ENCODE results near the gene CTR9.

The CTR9 gene

DNA sequence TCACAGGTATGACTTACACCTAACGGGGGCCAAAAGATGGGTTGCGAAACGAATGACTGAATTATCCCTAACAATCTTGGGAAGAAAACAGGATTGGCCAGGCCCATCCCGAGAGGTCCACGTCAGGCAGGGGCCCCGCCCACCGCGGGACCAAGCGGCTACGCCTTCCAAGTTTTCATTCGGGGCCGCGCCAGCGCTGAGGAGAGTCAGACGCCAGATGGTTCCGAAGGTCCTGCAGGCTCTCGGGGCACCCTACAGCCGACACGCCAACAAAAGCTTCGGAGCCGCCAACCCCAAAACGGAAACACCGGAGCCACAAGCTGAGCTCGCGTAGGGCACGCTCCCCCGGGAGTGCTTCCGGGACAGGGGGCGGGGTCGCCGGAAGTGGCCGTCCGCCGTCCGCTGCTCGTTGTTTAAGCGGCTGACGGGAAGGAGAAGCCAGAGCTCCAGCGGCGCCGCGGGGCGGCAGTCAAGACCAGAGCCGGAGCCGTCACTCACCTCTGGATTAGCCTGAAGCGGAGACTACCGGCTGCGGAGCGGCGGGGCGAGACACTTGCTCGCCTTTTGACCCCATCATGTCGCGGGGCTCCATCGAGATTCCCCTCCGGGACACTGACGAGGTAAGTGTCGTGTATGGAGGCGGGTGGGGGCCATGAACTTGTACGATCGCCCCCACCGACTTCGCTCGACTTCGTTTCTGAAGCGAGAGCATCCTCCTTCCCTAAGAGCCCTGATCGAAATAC is at the start of gene CTR9:
TSS of gene CTR9 (plus strand) at position 409 of the 743 bp plus-strand sequence. CDS start at position 576, 167 bp downstream.
- peak; percentile 76 to 89 (median 87) for DNase-seq (ENCODE audit: low read depth in 2 of 3, low spot score in 2 of 3)

DNA sequence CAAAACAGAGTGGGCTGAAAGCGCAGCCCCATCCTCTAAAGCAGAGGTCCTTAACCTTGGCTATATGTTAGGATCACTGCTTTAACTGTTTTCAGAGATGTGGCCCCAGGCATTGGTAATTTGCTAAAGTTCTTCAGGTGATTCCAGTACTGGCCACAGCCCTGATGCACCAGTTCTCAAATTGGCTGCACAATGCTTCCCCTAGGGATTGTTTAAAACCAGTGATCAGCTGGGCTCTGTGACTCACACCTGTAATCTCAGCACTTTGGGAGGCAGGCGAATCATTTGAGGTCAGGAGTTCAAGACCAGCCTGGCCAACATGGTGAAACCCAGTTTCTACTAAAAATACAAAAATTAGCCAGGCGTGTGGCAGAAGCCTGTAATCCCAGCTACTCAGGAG is 49.1 kb upstream of the CTR9 start:
- no peak for DNase-seq (ENCODE audit: low read depth in 2 of 3, low spot score in 2 of 3)

DNA sequence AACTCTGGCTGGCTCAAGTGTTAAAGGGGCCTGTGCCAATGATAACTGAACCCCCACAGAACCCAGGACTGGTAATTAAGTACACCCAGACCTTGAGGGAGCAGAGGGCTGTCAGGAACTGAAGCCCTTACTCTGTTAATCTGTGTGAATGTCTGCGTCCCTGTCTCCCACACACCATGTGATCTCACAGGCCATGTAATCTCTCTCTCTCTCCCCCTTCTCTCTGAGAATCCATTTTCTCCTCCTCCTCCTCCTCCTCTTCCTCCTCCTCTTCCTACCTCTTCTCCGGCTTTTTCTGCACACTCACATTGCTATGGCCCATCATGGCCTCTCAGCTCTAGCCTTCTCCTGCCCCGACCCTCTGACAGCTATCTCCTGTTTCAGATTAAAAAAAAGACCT is 42.9 kb upstream of the CTR9 start:
- DNase-seq (ENCODE audit: low read depth in 2 of 3, low spot score in 2 of 3) = no peak

DNA sequence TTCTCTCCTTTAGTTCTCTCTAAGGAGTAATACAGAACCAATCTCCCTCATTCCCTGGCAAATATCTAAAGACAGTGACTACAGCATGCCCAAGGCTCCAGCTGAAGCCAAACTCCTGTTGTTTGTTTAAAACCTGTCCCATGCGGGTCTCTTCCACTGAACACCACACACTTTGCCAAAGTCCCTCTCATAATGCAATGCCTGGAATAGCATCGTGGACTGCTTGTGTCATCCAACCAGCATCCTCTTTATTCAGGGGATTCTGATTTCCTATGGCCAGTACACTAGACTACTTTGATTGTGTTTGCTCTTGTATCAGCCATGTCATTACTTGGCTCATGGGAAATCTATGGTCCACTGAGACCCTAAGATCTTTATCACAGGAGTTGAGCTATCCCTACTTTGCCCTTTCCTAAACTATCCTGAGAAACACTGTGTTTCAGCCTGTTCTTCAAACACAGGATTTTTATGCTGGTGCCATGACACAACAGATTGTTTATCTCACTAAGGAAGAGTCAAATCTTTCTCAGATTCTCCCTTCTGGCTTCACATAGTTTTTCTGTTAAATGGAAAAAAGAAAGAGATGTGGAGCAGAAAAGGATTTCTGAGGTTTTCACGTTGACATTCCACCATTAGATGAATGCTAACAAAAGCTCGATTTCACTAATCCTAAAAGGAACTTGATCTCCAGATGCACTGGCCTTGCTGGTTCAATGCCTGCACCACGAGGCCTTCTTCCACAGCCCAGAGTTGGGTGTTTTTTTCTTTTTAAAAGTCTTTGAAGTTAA is 41.6 kb upstream of the CTR9 start:
- DNase-seq (ENCODE audit: low read depth in 2 of 3, low spot score in 2 of 3) = no peak

DNA sequence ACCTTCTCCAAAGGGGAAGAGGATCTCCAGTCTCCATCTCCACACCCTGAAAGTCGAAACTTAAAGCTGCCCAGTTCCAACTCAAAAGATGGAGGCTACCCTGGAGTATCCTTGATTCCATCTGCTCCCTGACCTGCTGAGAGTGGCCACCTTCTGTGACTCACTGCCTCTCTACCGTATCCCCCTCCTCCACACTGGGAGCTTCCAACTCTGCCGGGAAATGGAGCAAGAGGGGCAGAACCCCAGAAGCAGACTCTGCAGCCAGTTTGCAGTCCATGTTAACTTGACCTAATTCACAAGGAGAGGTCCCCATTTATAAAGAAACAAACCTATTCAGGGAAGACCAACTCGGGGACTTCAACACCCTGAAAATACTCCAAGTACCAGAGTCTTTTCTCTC is 35.5 kb upstream of the CTR9 start:
- DNase-seq (ENCODE audit: low read depth in 2 of 3, low spot score in 2 of 3) = no peak

DNA sequence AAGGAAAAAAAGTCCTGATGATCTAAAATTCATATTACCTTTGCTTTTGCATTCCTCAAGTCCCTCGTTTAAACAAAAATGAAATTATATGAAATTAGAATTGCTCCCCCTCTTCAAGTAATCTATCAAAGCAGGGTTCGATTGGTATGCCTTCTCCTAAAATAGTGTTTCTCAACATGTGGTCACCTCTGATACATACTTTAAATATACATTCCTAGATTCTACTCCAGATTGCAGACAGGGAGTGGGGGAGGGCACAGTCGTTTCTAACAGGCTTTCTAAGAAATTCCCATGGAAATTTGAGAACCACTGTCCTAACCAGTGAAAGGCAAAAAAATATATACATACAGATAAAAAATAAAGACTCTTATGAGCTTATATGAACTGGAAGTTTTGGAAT is 34.9 kb upstream of the CTR9 start:
- DNase-seq (ENCODE audit: low read depth in 2 of 3, low spot score in 2 of 3) = no peak

DNA sequence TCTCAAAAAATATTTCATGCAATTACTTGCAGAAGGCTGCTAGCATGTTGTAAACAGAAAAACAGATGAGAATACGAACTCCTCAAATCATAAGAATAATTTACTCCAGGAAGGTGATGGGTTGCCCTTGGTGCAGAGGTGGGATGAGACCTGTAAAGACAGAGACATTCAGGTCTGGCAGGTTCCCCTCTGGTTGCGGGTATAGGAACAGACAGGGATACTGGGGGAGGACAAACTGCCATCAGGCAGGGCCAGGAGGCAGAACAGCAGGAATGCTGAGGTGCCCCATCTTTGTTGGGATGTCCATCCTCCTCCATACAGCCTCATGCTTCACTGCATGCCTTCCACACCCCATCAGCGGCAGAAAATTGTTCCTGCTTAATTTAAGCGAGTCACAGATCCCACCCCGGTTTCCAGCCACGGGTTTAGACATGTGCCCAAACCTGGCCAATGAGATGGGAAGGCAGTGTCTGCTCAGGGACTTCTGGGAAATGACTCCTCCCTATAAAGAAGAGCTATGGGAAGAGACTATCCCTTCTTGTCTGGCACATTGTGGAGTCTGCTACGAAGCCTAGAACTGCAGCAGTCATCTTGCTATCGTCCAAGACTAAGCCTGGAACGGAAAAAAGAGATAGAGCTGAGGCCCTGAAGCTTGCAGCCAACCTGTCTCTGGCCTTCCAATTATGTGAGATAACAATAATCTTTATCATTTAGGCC is 34.3 kb upstream of the CTR9 start:
- no peak for DNase-seq (ENCODE audit: low read depth in 2 of 3, low spot score in 2 of 3)

DNA sequence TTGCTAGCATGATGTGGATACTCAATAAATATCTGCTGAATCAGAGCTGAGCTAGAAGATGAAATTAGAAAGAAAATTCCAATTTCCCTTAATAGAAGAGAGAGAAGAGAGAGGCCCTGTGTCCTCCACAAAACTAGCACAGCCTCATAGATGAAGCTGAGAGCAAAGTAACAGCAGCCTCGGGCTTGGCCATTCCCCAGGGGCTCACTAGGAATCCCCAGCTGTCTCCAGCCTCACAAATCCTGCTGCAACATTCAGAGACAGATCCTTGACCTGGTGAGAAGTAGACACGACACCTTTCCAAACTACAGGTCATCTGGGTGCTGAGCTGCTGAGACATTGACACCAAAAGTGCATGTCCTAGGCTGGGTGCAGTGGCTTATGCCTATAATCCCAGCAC is 31.4 kb upstream of the CTR9 start:
- DNase-seq (ENCODE audit: low read depth in 2 of 3, low spot score in 2 of 3) = no peak

DNA sequence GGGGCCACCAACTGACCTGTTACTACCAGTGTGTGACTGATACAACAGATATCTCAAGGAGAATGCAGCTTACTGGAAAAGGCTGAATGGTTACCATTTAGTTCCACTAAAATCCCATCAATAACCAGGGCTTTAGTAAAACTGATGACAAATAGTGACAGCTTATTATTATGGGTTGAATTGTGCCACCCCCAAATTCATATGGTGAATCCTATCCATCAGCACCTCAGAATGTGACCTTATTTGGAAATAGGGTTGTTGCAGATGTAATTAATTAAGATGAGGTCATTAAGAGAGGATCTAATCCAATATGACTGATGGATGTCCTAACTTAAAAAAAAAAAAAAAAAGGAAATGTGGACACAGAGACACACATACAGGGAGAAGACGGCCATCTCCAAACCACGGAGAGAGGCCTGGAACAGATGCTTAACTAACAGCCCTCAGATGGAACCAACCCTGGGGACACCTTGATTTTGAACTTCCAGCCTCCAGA is 30.1 kb upstream of the CTR9 start:
- no peak for DNase-seq (ENCODE audit: low read depth in 2 of 3, low spot score in 2 of 3)

DNA sequence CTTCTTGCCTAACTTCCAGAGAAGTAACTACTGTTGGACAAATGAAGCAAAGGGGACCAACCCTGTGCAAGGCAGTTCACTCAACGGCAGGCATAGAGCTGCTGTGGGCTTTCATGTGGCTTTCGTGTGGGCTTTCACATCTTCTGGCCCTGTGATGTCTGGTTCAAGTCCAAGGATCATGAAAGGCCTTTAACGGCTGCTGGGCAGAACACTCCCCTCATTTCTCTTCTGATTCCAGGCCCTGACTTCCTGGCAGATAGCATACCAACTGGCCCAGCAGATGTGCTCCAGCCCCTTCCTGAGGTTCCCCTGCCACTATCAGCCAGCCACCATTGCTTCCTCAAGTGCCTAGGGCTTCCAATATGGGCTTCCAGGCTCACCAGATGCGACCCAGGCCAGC is 28.7 kb upstream of the CTR9 start:
- DNase-seq (ENCODE audit: low read depth in 2 of 3, low spot score in 2 of 3) = no peak

DNA sequence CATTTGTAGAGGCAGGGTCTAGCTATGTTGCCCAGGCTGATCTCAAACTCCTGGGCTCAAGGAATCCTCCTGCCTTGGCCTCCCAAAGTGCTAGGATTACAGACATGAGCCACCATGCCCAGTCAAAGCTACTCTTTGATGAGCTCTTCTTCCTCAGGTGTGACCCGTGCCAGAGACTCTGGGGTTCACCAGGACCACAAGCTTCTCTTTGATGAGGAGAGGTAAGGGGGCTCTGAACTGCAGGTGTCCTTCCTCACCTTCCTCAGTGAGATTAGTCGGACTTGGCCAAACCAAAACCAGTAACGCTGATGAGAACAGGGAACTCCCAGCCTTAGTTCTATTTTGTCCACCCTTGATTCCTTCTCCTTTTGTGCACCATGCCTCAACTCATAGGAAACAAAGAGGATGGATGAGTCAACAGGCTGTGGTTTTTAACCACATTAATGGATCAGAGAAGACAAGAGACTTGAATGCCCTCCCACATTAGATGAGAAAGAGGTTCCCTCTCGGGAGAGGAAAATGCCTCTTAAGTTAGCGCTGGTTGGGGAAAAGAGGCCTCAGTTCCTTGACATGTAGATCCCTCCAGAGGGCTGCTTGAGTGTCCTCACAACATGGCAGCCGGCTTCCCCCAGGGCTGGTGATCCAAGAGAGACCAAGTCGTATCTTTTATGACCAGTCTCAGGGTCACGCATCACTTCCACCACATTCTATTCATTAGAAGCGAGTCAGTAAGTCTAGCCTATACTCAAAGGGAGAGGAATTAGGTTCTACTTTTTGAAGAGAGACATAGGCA is 25.7 kb upstream of the CTR9 start:
- no peak for DNase-seq (ENCODE audit: low read depth in 2 of 3, low spot score in 2 of 3)

DNA sequence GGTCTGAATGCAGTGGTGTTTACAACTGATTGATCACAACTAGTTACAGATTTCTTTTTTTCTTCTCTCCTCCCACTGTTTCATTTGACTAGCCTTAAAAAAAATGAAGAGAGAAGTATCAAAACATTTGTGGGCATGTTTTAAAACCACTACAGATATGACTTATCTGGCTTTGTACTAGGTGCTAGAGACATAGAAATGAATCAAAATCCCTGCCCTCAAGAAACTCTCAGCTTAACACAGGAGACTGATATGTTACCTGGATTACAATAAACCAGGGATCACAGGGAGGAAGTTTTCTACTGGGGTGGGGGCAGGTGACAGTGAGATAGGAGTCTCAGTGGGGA is 25.2 kb upstream of the CTR9 start:
- DNase-seq (ENCODE audit: low read depth in 2 of 3, low spot score in 2 of 3) = no peak

DNA sequence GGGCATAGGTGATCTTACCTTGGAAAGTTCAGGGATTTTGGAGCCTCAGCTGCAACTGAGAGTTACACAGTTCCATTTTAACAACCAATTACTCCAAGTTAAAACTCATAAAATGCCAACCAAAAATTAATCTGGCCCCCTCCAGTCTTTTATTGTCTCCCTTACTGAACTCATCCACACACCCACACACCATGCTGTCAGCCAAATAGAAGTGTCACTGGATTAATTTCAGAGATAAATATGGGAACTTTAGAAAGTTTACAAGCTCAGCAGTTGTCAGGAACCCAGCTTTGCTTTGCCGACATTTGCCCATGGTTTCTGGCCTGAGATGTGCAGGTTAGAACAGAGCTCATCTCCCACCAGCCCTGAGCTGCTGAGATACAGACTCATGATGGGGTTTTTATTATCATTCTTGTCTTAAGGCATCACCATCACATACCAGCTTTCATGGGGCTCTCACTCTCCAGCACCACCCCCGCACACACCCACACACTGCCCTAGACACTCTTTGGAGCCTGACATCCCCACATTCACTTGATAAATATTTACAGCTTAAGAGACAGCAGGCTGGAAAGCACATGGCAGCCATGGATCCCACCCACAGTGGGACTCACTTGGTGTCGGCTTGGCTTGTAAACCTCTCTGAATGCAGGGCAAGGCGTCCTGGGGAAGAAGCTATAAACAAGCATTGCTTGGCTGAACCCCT is 23.7 kb upstream of the CTR9 start:
- DNase-seq (ENCODE audit: low read depth in 2 of 3, low spot score in 2 of 3) = no peak

DNA sequence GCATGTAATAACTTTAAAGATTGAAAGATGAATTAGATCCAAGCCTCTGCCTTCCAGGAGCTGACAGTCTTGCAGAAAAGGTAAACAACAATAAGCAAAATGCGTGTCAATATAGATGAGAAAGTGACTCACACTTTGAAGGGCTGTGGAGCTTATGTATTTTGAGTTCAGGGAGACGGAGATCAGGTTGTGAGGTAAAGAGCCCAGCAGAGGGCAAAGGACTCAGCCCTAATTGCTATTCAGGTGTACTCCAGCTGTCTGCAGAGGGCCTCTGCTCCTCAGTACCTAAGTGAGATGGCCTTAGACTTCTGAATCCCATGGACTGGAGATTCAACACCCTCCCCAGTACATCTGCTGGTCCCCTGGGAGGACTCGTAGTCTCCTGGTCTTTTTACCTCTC is 22.9 kb upstream of the CTR9 start:
- no peak for DNase-seq (ENCODE audit: low read depth in 2 of 3, low spot score in 2 of 3)

DNA sequence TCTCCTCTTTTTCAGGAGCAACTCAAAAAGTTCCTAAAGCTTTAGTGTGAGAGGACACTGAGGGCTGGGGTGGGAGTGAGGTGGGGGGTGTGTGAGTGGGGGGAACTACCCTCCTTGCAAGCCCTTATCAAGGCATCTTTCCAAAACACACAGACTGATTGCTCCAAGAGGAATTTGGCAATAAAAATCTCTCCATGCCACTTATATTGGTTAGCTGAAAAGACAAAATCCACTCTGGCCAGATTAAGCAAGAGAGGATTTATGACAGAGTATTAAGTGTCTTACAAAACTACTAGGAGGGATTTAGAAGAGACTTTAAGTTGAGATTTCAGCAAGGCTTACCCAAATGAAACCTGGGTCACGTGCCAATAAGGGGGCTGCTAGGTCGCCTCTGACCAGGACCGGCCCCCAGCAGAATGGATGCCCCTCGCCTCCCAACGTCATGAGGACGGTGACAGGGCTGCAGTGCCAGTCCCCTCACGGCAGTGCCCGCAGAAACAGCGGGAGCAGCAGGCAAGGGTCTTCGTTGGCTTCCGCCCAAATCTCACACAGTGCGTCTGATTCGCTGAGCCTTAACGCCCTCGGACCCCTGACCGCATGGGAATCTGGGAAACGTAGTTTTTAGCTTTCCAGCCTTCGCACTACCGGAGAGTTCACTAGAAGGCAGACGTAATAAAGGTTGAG is 22.1 kb upstream of the CTR9 start:
- no peak for DNase-seq (ENCODE audit: low read depth in 2 of 3, low spot score in 2 of 3)

DNA sequence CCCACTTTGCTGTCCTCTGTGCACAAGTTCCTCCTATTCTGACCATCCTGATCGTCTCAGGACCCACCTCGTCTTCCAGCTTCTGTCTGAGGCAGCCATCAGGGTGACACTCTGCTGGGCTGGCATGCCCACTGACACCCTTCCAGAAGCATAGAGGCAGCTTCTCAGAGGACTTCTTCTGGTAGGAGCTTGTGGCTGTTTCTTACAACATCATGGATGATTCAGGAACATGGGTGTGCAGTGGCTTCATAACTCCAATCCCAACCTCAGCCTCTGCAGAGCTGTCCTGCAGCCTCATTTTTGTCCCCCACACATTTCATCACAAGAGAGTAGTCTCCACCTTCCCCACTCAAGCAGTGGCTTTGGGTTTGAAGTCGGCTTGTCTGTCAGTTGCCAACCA is 20.9 kb upstream of the CTR9 start:
- DNase-seq (ENCODE audit: low read depth in 2 of 3, low spot score in 2 of 3) = no peak

DNA sequence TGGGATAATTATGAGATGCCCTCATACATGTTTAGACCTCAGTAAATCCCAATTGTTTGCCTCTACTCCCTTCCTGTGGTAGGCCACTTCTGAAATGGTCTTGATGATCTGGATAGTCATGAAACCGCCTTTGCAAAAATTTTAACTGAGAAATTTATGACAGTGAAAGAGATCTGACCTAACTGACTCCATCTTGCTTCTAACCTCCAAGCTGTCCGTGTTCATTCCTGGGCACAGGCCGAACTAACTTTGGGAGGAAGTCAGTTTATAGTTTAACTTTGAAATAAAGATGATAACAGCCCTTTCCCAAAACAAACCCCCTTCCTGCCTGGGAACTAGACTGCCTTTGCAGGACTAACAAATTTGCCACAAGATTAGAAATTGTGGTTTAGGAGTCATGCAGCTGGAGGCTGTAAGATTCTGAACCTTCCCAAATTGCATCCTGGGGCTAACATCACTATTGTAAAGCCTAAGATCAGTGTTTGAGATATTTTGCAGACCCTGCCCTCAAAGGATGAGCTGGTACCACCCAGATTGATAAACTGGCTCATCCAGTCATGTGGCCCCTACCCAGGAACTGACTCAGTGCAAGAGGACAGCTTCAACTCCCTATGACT is 19.9 kb upstream of the CTR9 start:
- no peak for DNase-seq (ENCODE audit: low read depth in 2 of 3, low spot score in 2 of 3)

DNA sequence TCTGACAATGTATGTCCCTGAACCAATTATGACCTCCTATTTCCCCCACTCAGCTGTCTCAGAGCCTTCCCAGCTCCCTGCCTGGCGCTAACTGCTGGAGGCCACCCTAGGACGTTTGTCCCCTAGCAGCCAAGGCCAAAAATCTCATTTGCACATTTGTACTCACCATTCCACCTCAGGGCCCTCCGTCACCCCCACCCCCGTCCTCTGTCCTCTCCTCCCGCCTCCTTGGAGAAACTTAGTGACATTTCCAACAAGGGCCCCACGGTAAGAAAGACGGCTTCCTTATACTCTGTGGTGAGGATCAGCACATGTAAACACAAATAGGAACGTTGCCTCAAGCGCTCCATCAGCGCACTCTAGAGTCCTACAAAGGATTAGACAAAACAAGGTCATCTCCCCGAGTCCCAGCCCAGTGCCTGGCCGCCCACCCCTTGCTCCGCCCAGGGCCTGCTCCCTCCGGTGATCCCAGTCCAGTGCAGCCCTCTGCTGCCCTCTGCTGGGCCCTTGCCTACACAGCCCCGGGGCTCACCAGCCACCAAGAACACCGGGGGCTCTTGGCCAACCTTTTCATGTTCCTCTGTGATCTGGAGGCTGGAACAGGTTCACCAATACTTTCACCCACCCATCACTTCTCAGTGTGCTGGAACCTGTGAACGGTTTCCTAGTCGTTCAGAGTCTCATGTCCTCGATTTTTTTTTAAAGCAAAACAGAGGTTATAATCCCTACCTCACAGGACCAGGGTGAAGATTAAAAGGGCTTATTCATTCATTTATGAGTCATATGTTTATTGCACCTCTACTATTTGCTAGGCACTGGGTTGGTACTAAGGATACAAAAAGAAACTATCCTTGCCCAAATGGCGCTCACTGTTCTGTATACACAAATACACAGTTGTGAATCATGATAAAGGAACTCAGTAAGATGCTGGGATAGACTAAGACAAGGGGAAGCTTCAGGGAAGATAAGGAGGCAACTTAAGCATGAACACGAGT is 15.3 kb upstream of the CTR9 start:
- peak; percentile 72 to 86 (median 76) for DNase-seq (ENCODE audit: low read depth in 2 of 3, low spot score in 2 of 3)
